Stimulated activated CD4-positive, alpha-beta T cell treated with anti-CD3 and anti-CD28 coated beads, Interleukin-1b, Interleukin-23, amount 100 ng/mL, for 1 hour (primary cell): ENCODE measurements around the gene SMYD4.
"Not testable (repeated sequence)": the region's sequence is repeated elsewhere in the genome, so short reads cannot be mapped to it uniquely, and the experiment has no call there.

Experiments
- DNase-seq, 2 donors: peaks; one replicate each; pipeline ENCODE4 v3.0.0-alpha.2; 2020; ENCODE audit warnings: low read depth in 2 of 2

Gene SMYD4

DNA sequence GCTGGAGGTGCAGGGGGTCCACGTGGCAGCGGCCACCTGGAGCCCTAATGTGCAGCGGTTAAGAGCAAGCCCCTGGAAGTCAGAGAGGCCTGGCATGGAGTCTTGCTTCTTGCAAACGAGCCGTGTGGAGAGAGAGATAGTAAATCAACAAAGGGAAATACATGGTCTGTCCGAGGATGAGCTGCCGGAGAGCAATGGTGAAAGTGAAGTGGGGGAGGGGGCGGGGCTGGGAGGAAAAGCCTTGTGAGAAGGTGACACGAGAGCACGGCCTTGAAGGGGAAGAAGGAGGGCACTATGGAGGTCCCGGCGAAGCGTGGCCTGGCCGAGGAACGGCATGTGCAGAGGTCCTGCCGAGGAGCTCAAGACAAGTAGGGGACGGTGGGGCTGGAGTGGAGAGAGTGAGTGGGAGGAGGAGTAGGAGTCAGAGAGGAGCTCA is 73.9 kb downstream of the SMYD4 start:
- DNase-seq: no peak

DNA sequence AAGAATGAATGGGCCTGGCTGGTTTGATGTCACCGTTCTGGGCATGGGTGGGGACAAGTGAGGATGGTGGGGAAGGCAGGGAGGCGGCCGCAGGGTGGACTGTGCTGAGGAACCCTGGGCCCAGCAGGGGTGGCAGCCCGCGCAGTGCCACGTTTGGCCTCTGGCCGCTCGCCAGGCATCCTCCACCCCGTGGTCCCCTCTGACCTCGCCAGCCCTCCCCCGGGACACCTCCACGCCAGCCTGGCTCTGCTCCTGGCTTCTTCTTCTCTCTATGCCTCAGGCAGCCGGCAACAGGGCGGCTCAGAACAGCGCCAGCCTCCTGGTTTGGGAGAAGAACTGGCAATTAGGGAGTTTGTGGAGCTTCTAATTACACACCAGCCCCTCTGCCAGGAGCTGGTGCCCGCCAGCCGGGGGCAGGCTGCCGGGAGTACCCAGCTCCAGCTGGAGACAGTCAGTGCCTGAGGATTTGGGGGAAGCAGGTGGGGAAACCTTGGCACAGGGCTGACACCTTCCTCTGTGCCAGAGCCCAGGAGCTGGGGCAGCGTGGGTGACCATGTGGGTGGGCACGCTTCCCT is 74.4 kb downstream of the SMYD4 start:
- DNase-seq: no peak

DNA sequence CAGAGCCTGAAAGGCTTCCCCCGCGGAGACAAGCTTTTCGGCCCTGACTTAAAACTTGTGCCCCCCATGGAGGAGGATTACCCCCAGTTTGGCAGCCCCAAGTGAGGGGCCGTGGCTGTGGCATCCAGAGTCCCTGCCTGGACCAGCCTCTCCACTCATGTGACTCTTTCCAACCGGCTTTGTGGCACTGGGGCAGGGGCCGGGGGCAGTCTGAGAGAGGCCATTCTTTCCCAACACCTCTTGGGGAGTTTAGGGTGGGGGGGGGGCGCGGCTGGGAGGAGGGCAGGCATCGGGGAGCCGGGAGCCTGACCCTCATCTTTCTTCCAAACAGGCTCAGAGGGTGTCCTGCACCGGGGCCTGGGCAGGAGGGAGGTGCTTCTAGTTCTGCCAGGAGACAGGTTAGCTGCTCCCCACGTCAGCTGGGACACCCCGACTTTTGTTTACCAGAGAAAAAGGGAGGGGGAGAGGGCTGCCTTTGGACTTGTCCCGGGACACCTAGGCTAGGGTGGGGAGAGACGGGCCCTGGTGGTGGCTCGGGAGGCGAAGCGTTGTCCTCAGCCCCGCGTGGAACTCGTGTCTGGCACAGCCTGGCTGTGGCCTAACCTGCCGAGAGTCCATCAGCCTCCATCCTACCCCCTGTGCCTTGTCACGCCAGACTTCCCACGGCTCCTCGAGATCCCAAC is 75.1 kb downstream of the SMYD4 start:
- no peak for DNase-seq

DNA sequence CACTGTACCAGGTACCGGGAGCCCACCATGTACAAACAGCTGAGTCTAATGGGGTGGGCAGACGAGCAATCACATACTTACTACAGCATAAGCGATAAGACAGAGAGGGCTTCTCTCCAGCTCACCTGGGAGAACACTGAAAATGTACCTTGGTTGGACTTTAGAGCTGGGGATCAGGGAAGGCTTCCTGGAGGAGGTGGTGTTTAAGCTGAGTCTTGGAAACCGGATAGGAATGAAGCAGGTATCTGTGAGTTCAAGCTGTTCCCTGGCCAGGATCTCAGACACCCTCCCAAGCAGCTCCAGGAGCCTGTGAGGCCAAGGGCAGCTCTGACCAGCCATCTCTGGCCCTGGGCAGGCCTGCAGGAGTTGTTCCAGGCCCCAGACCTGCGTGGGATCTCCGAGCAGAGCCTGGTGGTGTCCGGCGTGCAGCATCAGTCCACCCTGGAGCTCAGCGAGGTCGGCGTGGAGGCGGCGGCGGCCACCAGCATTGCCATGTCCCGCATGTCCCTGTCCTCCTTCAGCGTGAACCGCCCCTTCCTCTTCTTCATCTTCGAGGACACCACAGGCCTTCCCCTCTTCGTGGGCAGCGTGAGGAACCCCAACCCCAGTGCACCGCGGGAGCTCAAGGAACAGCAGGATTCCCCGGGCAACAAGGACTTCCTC is 75.8 kb downstream of the SMYD4 start:
- no peak for DNase-seq

- no peak for DNase-seq
Observed at GRCh38 chr17:1752425-1753262, 77.1 kb downstream of the SMYD4 start.

GRCh38 chr17:1750628-1751027 is 79.1 kb downstream of the SMYD4 start:
- DNase-seq: no peak

DNA sequence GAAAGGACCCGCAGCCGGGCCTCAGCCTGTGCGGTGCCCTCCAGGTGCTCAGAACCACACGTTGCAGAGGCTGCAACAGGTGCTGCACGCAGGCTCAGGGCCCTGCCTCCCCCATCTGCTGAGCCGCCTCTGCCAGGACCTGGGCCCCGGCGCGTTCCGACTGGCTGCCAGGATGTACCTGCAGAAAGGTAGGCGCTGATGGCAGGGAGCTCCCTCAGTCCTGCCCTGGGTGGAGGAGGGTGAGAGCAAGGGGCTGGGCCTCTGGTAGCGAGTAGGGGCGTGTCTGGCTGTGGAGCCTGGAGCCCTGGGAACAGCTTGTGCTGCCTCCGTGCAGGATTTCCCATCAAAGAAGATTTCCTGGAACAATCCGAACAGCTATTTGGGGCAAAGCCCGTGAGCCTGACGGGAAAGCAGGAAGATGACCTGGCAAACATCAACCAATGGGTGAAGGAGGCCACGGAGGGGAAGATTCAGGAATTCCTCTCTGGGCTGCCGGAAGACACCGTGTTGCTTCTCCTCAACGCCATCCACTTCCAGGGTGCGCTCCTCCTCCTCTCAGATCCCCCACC is 82.6 kb downstream of the SMYD4 start:
- DNase-seq: no peak

- DNase-seq: no peak
Observed at GRCh38 chr17:1745513-1746020, 84.1 kb downstream of the SMYD4 start.

- no peak for DNase-seq
Observed at GRCh38 chr17:1744551-1745512, 84.9 kb downstream of the SMYD4 start.

DNA sequence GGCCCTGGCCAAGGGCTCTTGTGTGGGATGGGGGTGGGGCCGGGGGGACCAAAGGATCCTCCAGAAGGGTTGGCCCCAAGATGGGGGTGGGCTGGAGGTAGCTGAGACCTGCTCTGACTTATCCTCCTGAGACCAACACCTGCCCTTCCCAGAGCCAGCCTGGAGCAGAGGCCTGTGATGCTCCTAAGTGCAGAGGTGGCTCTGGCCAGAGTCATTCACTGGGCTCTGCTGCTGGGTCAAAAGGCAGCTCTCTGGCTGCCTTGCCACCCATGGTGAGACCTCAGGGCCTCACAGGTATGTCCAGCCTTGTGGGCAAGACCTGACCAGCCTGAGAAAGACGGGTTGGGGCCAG is 86.6 kb downstream of the SMYD4 start:
- no peak for DNase-seq

GRCh38 chr17:1742371-1743087 is 87.2 kb downstream of the SMYD4 start, which contains the start of gene SERPINF2:
Gene SERPINF2, plus strand, starts transcription at chr17:1742871. Its CDS starts 2,125 bp downstream, at chr17:1744996.
- DNase-seq: no peak

- DNase-seq: not testable (repeated sequence)
Observed at GRCh38 chr17:1741899-1742298, 87.8 kb downstream of the SMYD4 start.

- no peak for DNase-seq
Observed at GRCh38 chr17:1737531-1738291, 92.0 kb downstream of the SMYD4 start.

GRCh38 chr17:1736348-1737281 is 93.1 kb downstream of the SMYD4 start:
- DNase-seq: no peak

DNA sequence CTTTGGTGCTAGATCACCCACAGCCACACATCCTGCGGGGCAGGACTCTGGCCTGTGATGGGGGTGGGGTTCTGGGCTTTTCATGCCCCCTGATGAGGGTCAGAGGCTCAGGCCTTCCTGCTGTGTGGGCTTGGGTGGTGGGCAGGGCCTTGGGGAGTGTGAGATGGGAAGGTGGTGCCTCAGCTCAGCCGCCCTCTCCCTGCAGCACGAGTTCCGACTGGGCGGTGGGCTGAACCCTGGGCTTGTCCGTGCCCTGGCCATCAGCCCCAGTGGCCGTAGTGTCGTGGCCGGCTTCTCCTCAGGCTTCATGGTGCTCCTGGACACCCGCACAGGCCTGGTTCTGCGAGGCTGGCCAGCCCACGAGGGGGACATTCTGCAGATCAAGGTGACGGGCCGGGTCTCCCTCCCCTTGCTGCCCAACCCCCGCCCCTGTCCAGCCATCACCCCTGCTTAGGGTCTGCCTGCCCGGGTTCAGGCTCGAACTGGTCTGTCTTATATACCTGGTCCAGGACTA is 93.8 kb downstream of the SMYD4 start:
- no peak for DNase-seq

DNA sequence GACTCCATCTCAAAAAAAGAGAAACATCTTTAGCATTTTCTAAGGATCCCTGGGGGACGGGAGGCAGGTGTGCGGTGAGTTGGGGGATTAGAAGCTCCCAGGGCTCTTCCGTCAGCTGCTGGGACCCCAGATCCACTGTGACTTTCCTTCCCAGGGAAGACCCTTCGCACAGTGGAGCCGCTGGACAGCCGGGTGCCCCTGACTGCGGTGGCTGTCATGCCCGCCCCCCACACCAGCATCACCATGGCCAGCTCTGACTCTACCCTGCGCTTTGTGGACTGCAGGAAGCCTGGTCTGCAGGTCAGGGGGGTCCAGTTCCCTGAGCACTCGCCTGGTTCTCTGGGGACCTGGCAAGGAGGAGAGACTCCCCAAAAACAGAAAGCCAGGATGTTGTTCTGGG is 94.3 kb downstream of the SMYD4 start:
- DNase-seq: no peak

GRCh38 chr17:1733759-1734158 is 95.9 kb downstream of the SMYD4 start:
- DNase-seq: no peak

- no peak for DNase-seq
Observed at GRCh38 chr17:1732833-1733321, 96.8 kb downstream of the SMYD4 start.
